ENCODE results near the gene TAMM41. TPM values are rescaled to one million over a fixed set of nuclear protein-coding genes. Genes with fewer than 3 reads are reported as not detected.

TAMM41 gene
- total and polyA plus RNA-seq, 2 of the 4 experiments (the other 2 are of a cell fraction) = 4.3 to 15.9 TPM

DNA sequence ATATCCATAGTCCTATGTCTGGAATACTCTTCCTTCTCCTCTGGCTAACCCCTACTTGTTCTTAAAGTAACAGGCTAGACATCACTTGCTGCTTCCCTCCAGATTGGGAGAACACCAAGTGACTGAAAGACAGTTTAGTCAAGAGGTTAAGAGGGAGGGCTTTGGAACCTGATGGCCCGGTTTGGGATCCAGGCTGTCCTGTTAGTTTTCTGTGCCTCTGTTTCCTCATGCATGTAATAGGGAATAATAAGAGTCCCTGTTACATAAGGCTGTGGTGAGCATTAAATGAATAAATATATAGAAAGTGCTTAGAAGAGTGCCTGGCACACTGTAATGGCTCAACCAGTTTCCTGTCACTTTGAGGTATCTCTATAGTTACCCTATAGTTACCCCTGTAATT is 66.3 kb downstream of the TAMM41 start:
- H2AK9ac ChIP-seq (replicated peaks; ENCODE audit: low read depth, low read length, poor library complexity) = no peak overlapping the region
- no peaks in the 10 kb centered on the region for H3K9me3 ChIP-seq (ENCODE audit: control insufficient read depth, insufficient read depth, low read length)
- no peaks in the 10 kb centered on the region for H3K36me3 ChIP-seq (ENCODE audit: control insufficient read depth, insufficient read depth, low read length)
- TF ChIP-seq RFX5 (IDR thresholded peaks at IDR 0.05; ENCODE audit: low read depth, low read length) (no peak), NFE2L2 (IDR thresholded peaks at IDR 0.05; ENCODE audit: low read depth, low read length) (no peak), FOS (IDR thresholded peaks at IDR 0.05; ENCODE audit: low read depth, low read length) (no peak), SMC3 (IDR thresholded peaks at IDR 0.05; ENCODE audit: low read depth, low read length) (no peak), BHLHE40 (IDR thresholded peaks at IDR 0.05; ENCODE audit: low read depth, low read length) (no peak), MAFK (IDR thresholded peaks at IDR 0.05; ENCODE audit: low read depth, low read length) (no peak), POLR2A (IDR thresholded peaks at IDR 0.05; ENCODE audit: low read depth, low read length) (no peak), RAD21 (IDR thresholded peaks at IDR 0.05; ENCODE audit: low read length) (no peak), CEBPB (IDR thresholded peaks at IDR 0.05; ENCODE audit: low read depth, low read length) (no peak), CHD1 (IDR thresholded peaks at IDR 0.05; ENCODE audit: low read depth, low read length) (no peak), MAZ (IDR thresholded peaks at IDR 0.05; ENCODE audit: borderline replicate concordance, low read depth, low read length) (no peak)
- TF ChIP-seq, protein P1, sequence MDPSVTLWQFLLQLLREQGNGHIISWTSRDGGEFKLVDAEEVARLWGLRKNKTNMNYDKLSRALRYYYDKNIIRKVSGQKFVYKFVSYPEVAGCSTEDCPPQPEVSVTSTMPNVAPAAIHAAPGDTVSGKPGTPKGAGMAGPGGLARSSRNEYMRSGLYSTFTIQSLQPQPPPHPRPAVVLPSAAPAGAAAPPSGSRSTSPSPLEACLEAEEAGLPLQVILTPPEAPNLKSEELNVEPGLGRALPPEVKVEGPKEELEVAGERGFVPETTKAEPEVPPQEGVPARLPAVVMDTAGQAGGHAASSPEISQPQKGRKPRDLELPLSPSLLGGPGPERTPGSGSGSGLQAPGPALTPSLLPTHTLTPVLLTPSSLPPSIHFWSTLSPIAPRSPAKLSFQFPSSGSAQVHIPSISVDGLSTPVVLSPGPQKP (IDR thresholded peaks at IDR 0.05; ENCODE audit: borderline replicate concordance, low read depth, low read length) = no peak
- TF ChIP-seq, protein P2, sequence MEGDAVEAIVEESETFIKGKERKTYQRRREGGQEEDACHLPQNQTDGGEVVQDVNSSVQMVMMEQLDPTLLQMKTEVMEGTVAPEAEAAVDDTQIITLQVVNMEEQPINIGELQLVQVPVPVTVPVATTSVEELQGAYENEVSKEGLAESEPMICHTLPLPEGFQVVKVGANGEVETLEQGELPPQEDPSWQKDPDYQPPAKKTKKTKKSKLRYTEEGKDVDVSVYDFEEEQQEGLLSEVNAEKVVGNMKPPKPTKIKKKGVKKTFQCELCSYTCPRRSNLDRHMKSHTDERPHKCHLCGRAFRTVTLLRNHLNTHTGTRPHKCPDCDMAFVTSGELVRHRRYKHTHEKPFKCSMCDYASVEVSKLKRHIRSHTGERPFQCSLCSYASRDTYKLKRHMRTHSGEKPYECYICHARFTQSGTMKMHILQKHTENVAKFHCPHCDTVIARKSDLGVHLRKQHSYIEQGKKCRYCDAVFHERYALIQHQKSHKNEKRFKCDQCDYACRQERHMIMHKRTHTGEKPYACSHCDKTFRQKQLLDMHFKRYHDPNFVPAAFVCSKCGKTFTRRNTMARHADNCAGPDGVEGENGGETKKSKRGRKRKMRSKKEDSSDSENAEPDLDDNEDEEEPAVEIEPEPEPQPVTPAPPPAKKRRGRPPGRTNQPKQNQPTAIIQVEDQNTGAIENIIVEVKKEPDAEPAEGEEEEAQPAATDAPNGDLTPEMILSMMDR (conservative IDR thresholded peaks at IDR 0.05; ENCODE audit: low read depth, low read length) = no peak
- ATAC-seq (ENCODE audit: low read depth) (no peak), DNase-seq (no peak)
- no peak overlapping the region for H4K91ac ChIP-seq (ENCODE audit: insufficient read depth, low read depth, low read length)
- H2BK120ac ChIP-seq (ENCODE audit: low read depth, low read length) = no peak overlapping the region
- H2AK5ac ChIP-seq (ENCODE audit: low read depth, low read length) = no peak overlapping the region
- H4K20me1 ChIP-seq (ENCODE audit: insufficient read depth, low read length) = no peaks in the 10 kb centered on the region
- H3K14ac ChIP-seq (replicated peaks; ENCODE audit: low read depth, low read length) = no peak overlapping the region
- no peaks in the 10 kb centered on the region for H3K4me1 ChIP-seq (ENCODE audit: control insufficient read depth, insufficient read depth, low read length)
- no TSS peak for BruUV-seq (replicated peaks)
- intact Hi-C loops (cut with micrococcal nuclease) = no loop called here
- no peak overlapping the region for H3K4ac ChIP-seq (ENCODE audit: low read depth, low read length)
- no peak overlapping the region for H4K8ac ChIP-seq (ENCODE audit: low read depth in 2 of 2, low read length in 2 of 2)
- dilution Hi-C loops (cut with HindIII; ENCODE audit: low sequenced_read_pairs, unreplicated experiment) = no loop called here
- no peak overlapping the region for H4K5ac ChIP-seq (ENCODE audit: low read depth, low read length)
- no peak overlapping the region for H2AFZ ChIP-seq (replicated peaks; ENCODE audit: low read length, poor library complexity)
- WGBS, 2 experiments (ENCODE audit: extremely low coverage in 2 of 2, insufficient read length in 1 of 2) = no CpG with 5 or more reads among the region's 1 CpG
- no peak overlapping the region for H3K56ac ChIP-seq (ENCODE audit: extremely low read depth, insufficient read depth, low read length)
- in situ Hi-C loops (cut with MboI; ENCODE audit: low sequenced_read_pairs) = no loop called here
- ChIA-PET POLR2A (ENCODE audit: unreplicated experiment) (no interaction called here), CTCF (no interaction called here)
- no peak overlapping the region for H2BK15ac ChIP-seq (ENCODE audit: low read depth, low read length)
- H3K27ac ChIP-seq (ENCODE audit: insufficient read depth, low read length) = no peak overlapping the region
- no peak overlapping the region for H3K4me2 ChIP-seq (ENCODE audit: low read depth, low read length)
- no peak overlapping the region for H3K4me3 ChIP-seq (ENCODE audit: insufficient read depth, low read depth, low read length)
- H3K23ac ChIP-seq (ENCODE audit: low read depth, low read length) = no peak overlapping the region
- H3K18ac ChIP-seq (ENCODE audit: low read depth, low read length) = no peak overlapping the region
- H3K9me1 ChIP-seq (ENCODE audit: insufficient read depth, low read length) = no peaks in the 10 kb centered on the region; the same call in 1 of the 2 replicates
- no peaks in the 10 kb centered on the region for H3K79me1 ChIP-seq (ENCODE audit: low read depth in 1 of 2, low read length in 2 of 2)
- no peak overlapping the region for H3K9ac ChIP-seq (ENCODE audit: low read depth, low read length)
- H2BK20ac ChIP-seq (ENCODE audit: low read depth, low read length) = no peak overlapping the region
- H2BK5ac ChIP-seq (ENCODE audit: low read depth, low read length, poor library complexity, severe bottlenecking) = no peak overlapping the region
- H3K27me3 ChIP-seq (ENCODE audit: control insufficient read depth, insufficient read depth, low read length) = no peaks in the 10 kb centered on the region
